Mucosa of rectum (tissue), 2 donors: ENCODE measurements around the gene ALPK1.
"Not testable (repeated sequence)": the region's sequence is repeated elsewhere in the genome, so short reads cannot be mapped to it uniquely, and the experiment has no call there.

ENCODE experiments used
- H3K27ac ChIP-seq, 2 donors: one replicate each; pipeline ENCODE4 v1.7.0; 2013; ENCODE audit warnings: inconsistent platforms in 2 of 2, low read depth in 2 of 2, low read length in 2 of 2
- H3K27me3 ChIP-seq, 2 donors: one replicate each; pipeline ENCODE4 v1.7.0; 2013; ENCODE audit warnings: low read length in 2 of 2; ENCODE audit not compliant: control insufficient read depth in 2 of 2, insufficient read depth in 2 of 2
- H3K36me3 ChIP-seq, 2 donors: one replicate each; pipeline ENCODE4 v1.7.0; 2013; ENCODE audit warnings: low read length in 2 of 2; ENCODE audit not compliant: control insufficient read depth in 2 of 2, insufficient read depth in 2 of 2
- H3K4me1 ChIP-seq, 2 donors: one replicate each; pipeline ENCODE4 v1.7.0; 2013; ENCODE audit warnings: low read length in 2 of 2, mild to moderate bottlenecking in 1 of 2; ENCODE audit not compliant: control insufficient read depth in 2 of 2, insufficient read depth in 2 of 2
- H3K4me3 ChIP-seq, 2 donors: one replicate each; pipeline ENCODE4 v1.7.0; 2013; ENCODE audit warnings: low read length in 2 of 2
- H3K9ac ChIP-seq, 2 donors: one replicate each; pipeline ENCODE4 v1.7.0; 2013; ENCODE audit warnings: low read length in 2 of 2, low read depth in 1 of 2, mild to moderate bottlenecking in 1 of 2
- H3K9me3 ChIP-seq, 2 donors: one replicate each; pipeline ENCODE4 v1.7.0; 2013; ENCODE audit warnings: low read length in 2 of 2; ENCODE audit not compliant: control insufficient read depth in 2 of 2
- donor health status: healthy.
- donor health status: Normal muscosa, but diverticular disease.

Gene ALPK1

GRCh38 chr4:112284166-112284565, 13.0 kb upstream of the ALPK1 start:
- Histone ChIP-seq H3K9me3 (no peaks in the 10 kb centered on the region), H3K27me3 (no peaks in the 10 kb centered on the region), H3K4me3 (peak overlapping the region; percentile 75 to 91), H3K4me1 (peaks cover 10 to 14% of the 10 kb centered on the region in 2 donors), H3K27ac (peak overlapping the region in 1 of 2 donors; percentile 16), H3K9ac (peak overlapping the region; percentile 39 to 61), H3K36me3 (no peaks in the 10 kb centered on the region)

GRCh38 chr4:112284662-112285411, 12.3 kb upstream of the ALPK1 start:
- Histone ChIP-seq H3K4me3 (peak overlapping the region; percentile 75 to 91), H3K36me3 (no peaks in the 10 kb centered on the region), H3K9ac (peak overlapping the region; percentile 52 to 81), H3K27me3 (no peaks in the 10 kb centered on the region), H3K4me1 (peaks cover 10 to 14% of the 10 kb centered on the region in 2 donors), H3K9me3 (no peaks in the 10 kb centered on the region), H3K27ac (peak overlapping the region; percentile 62 to 85)

- Histone ChIP-seq H3K4me3 (peak overlapping the region in 1 of 2 donors; percentile 20), H3K36me3 (no peaks in the 10 kb centered on the region), H3K9me3 (no peaks in the 10 kb centered on the region), H3K27me3 (no peaks in the 10 kb centered on the region), H3K27ac (peak overlapping the region in 1 of 2 donors; percentile 71), H3K9ac (peak overlapping the region in 1 of 2 donors; percentile 35), H3K4me1 (peaks cover 7 to 14% of the 10 kb centered on the region in 2 donors)
These were observed 9.7 kb upstream of the ALPK1 start for GRCh38 chr4:112287258-112287989.

- no peaks in the 10 kb centered on the region for H3K36me3 ChIP-seq
- H3K27me3 ChIP-seq, result no peaks in the 10 kb centered on the region
- peaks cover 7 to 14% of the 10 kb centered on the region in 2 donors for H3K4me1 ChIP-seq
- peak overlapping the region; percentile 2 to 28 for H3K27ac ChIP-seq
- no peak overlapping the region for H3K4me3 ChIP-seq
- H3K9ac ChIP-seq, result peak overlapping the region in 1 of 2 donors; percentile 28
- no peaks in the 10 kb centered on the region for H3K9me3 ChIP-seq
These were observed 8.7 kb upstream of the ALPK1 start for GRCh38 chr4:112288455-112288854.

DNA sequence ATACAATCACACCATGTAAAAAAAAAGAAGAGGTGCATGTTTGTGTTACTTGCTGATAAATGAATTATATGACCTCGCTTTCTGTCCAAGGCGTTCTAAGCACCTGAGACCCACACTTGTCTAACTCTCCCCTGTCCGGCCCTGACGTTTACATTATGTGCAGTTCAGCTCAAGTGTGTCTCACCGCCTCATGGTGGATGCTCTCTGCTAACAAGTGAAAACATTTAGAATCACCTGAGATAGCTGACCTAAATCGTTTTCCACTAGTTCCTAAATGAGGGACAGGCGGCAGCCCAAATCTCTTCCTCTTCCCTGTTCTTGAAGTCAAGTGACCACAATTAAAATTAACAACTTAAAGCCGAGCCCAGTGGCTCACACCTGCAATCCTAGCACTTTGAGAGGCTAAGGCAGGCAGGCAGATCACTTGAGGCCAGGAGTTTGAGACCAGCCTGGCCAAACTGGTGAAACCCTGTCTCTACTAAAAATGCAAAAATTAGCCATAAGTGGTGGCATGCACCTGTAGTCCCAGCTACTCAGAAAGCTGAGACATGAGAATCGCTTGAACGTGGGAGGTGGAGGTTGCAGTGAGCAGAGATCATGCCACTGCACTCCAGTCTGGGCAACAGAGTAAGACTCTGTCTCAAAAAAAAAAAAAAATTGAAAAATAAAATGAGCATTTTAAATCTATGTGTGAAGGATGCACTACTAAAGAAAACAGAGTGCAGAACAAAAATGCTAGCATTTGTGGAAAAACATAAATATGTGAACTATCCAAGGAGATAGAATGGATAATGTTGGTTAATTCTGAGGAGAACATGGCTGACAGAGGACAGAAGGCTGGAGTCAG, 7.5 kb upstream of the ALPK1 start:
- Histone ChIP-seq H3K4me1 (peaks cover 2 to 7% of the 10 kb centered on the region in 2 donors), H3K9ac (no peak overlapping the region), H3K9me3 (no peaks in the 10 kb centered on the region), H3K27me3 (no peaks in the 10 kb centered on the region), H3K4me3 (no peak overlapping the region), H3K36me3 (no peaks in the 10 kb centered on the region), H3K27ac (peak overlapping the region in 1 of 2 donors; percentile 13)

GRCh38 chr4:112290341-112290740, 6.8 kb upstream of the ALPK1 start:
- Histone ChIP-seq H3K36me3 (no peaks in the 10 kb centered on the region), H3K27me3 (no peaks in the 10 kb centered on the region), H3K9me3 (no peaks in the 10 kb centered on the region), H3K9ac (no peak overlapping the region), H3K4me3 (no peak overlapping the region), H3K4me1 (peaks cover 2% of the 10 kb centered on the region in 2 donors), H3K27ac (no peak overlapping the region)

DNA sequence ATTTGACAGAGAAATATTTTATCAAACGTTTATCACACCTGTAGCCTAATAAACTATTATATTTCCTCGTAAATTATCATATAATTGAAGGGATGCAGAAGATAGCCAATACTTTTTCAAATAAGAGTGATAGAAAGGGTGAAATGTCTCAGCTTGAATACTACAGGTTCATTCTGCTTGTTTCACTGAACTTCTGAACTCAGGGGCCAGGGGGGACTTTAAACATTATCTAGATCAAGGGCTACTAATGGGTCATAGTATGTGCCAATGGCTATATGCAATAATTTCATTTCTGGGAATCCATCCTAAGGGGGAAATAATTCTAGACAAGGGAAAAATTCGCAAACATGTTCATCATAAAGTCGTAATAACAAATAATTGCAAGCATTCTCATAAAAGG, 2.6 kb downstream of the ALPK1 start:
- no peaks in the 10 kb centered on the region for H3K27me3 ChIP-seq
- peaks cover 0 to 3% of the 10 kb centered on the region in 2 donors for H3K36me3 ChIP-seq
- no peak overlapping the region for H3K27ac ChIP-seq
- H3K4me1 ChIP-seq, result peaks cover 0 to 10% of the 10 kb centered on the region in 2 donors
- H3K4me3 ChIP-seq, result no peak overlapping the region
- no peaks in the 10 kb centered on the region for H3K9me3 ChIP-seq
- no peak overlapping the region for H3K9ac ChIP-seq

DNA sequence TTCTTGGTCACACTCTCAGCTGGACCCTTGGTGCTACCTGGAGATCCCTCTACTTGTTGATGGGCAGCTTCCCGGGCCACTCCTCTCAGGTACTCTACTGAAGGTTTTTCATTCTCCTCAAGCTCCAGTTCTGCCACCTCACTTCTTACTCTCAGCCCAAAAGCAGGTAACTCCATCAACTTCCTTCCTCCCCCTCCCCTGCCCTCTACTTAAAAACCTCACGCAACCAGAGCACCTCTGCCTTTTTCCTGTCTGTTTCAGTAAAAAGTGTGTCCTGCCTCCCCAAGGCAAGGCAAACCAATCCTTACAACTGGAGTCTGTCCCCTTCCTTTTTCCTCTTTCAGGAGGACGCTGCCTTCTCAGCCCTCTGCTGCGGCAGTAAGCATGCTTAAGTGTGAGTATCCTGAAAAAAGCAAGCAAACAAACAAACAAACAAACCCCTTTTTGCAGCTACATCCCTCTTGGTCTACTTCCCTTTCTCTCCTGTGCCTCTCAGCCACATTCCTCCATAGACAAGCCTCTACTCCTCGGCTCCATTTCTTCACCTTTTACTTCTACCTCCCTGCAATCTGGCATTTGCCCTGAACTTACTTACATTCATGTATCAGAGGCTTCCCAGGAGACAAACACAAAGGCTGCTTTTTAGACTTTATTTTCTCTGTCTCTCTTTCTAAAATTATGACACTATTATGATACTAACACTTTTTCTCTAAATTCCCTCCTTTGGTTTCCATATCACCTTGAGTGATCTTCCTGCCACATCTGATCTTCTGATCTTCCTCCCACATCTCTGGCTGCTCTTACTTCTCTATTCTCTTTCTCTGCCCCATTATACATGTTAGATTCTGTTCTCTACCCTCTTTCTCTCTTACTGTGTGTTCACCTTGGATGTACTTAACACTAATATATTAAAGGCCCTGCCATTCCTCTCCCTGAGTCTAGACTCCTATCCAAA, 5.4 kb downstream of the ALPK1 start:
- Histone ChIP-seq H3K4me1 (peaks cover 0 to 5% of the 10 kb centered on the region in 2 donors), H3K36me3 (peaks cover 0 to 3% of the 10 kb centered on the region in 2 donors), H3K27me3 (no peaks in the 10 kb centered on the region), H3K27ac (no peak overlapping the region), H3K9ac (no peak overlapping the region), H3K9me3 (no peaks in the 10 kb centered on the region), H3K4me3 (no peak overlapping the region)

DNA sequence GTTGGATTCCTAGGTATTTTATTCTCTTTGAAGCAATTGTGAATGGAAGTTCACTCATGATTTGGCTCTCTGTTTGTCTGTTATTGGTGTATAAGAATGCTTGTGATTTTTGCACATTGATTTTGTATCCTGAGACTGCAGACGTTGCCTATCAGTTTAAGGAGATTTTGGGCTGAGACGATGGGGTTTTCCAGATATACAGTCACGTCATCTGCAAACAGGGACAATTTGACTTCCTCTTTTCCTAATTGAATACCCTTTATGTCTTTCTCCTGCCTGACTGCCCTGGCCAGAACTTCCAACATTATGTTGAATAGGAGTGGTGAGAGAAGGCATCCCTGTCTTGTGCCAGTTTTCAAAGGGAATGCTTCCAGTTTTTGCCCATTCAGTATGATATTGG, 8.3 kb downstream of the ALPK1 start:
- H3K4me3 ChIP-seq, H3K27me3 ChIP-seq, H3K4me1 ChIP-seq, H3K36me3 ChIP-seq, H3K9ac ChIP-seq, H3K27ac ChIP-seq, H3K9me3 ChIP-seq: not testable (repeated sequence)
